SK-N-SH treated with all-trans-retinoic acid at 6 μM for 48 hours (cell line): ENCODE measurements around the gene FOXK1.

Source experiments
- ARNTL ChIP-seq: fragments of 450-650 bp; formaldehyde crosslinking; IDR thresholded peaks from 2 replicates; pipeline ENCODE4 v1.5.0; 2020; ENCODE audit warnings: low read depth, mild to moderate bottlenecking, moderate library complexity, borderline replicate concordance
- CREB5 ChIP-seq: fragments of 250-450 bp; sonication (Bioruptor Pico); IDR thresholded peaks from 2 replicates; pipeline ENCODE4 v1.5.1; 2020; ENCODE audit warnings: low read depth, mild to moderate bottlenecking, moderate library complexity
- ESRRG ChIP-seq: fragments of 250-450 bp; sonication (Bioruptor Pico); IDR thresholded peaks from 2 replicates; pipeline ENCODE4 v1.6.1; 2021; ENCODE audit warnings: mild to moderate bottlenecking
- PATZ1 ChIP-seq: fragments of 250-450 bp; sonication (Bioruptor Pico); IDR thresholded peaks from 2 replicates; pipeline ENCODE4 v1.8.0; 2020; ENCODE audit warnings: mild to moderate bottlenecking, moderate library complexity, borderline replicate concordance
- ZFP3 ChIP-seq: fragments of 250-450 bp; sonication (Bioruptor Pico); IDR thresholded peaks from 2 replicates; pipeline ENCODE4 v1.5.0; 2020; ENCODE audit warnings: mild to moderate bottlenecking, moderate library complexity
- ZNF8 ChIP-seq: fragments of 450-650 bp; formaldehyde crosslinking; IDR thresholded peaks from 2 replicates; pipeline ENCODE4 v1.5.0; 2020; ENCODE audit warnings: mild to moderate bottlenecking, moderate library complexity

- TF ChIP-seq ARNTL (CRISPR knock-in tag) (no peak), CREB5 (no peak), PATZ1 (no peak), ESRRG (CRISPR knock-in tag) (no peak), ZFP3 (no peak), ZNF8 (no peak)
These were observed 118.4 kb downstream of the FOXK1 start for GRCh38 chr7:4800487-4800886.
